ENCODE results near the gene HSF4.

HSF4 gene

DNA sequence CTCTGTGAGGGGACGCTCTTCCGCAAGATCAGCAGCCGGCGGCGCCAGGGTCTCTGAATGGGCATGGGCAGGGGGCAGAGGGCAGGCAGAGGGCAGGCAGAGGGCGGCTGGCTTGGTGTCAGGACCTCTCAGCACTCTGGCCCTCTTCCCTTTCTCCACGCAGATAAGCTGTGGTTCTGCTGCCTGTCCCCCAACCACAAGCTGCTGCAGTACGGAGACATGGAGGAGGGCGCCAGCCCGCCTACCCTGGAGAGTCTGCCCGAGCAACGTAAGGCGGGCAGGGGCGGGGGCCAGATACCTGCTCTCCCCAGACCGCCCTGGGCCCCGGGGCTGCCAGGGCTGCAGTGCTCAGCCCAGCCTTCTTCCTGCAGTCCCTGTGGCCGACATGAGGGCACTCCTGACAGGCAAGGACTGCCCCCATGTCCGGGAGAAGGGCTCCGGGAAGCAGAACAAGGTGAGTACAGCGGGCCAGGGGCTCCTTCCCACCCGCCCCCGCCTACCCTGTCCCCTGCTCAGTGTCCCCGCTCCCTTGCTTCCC lies 38.5 kb downstream of the HSF4 start:
- DNase-seq: no peak

- no peak for DNase-seq
These were observed 39.5 kb downstream of the HSF4 start for GRCh38 chr16:67204076-67204475.

DNA sequence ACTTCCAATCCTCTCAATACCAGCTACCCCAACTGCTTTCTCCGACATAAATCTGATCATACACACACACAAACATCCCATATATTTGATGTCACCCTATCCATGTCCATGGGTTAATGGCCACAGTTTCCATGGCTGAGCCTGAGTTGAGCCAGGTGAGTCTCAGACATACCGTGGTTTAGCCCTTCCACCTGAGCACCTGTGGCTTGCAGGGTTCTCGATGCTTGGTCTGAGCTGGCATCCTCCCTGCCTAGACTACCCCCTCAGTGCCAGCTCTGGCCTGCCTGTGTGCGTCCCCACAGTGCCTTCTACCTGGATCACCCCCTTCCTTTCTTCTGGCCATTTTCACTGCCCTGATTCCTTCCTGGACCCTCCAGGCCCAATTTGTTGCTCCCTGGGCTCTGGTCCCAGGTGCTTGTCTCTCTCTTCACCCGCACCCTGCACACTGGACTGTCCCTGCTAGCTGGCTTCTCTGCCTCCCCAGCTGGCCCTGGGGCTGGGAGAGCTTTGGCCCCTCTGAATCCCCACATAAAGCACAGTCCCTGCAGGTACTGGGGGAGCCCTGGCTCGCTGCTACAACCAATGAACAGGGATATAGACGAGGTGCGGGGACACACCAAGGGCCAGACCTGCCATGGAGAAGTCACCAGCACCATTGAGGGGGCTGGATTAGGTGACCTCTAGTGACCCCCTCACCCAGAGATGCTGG lies 41.7 kb downstream of the HSF4 start:
- no peak for DNase-seq

- DNase-seq: no peak
These were observed 42.3 kb downstream of the HSF4 start for GRCh38 chr16:67206838-67207248.

GRCh38 chr16:67207249-67208091 lies 42.9 kb downstream of the HSF4 start:
- DNase-seq: no peak

GRCh38 chr16:67208154-67208896 lies 43.8 kb downstream of the HSF4 start:
- no peak for DNase-seq

GRCh38 chr16:67209565-67209964 lies 45.0 kb downstream of the HSF4 start:
- DNase-seq: no peak

- no peak for DNase-seq
These were observed 45.8 kb downstream of the HSF4 start for GRCh38 chr16:67210069-67210937.

GRCh38 chr16:67211674-67212073 lies 47.1 kb downstream of the HSF4 start:
- no peak for DNase-seq

GRCh38 chr16:67212766-67213165 lies 48.2 kb downstream of the HSF4 start:
- no peak for DNase-seq

DNA sequence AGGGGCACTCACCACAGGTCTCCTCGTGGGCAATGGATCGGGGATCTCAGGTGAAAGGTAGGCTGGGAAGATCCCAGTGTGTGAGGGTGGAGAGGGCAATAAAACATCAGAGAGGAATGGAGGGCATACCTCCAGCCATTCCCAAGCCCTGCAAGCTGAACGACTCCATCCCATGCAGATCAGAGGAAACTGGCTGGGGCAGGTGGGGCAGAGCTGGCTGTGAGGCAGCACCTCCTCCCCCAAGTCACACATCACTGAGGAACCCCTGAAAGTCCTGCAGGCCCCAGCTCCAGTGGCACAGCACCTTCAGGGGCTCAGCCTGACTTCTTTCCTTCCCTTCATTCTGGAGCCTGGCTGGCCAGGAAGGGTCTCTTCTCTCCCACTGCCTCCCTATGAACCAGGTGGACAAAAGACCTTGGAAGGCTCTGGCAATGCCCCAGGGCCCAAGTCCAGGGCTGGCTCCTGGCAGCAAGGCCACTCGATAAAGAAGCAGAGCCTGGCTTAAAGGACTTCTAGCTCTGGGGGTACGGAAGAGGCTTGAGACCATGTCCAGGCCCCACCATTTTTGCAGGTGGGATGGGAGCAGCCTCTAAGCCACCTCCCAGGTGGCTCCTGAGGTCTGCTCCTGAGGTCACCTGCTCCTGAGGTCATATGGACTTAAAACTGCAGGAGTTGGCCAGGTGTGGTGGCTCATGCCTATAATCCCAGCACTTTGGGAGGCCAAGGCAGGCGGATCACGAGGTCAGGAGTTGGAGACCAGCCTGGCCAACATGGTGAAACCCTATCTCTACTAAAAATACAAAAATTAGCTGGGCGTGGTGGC lies 48.9 kb downstream of the HSF4 start:
- no peak for DNase-seq

GRCh38 chr16:67215706-67216105 lies 51.2 kb downstream of the HSF4 start:
- DNase-seq: no peak

- DNase-seq: no peak
These were observed 52.3 kb downstream of the HSF4 start for GRCh38 chr16:67216612-67217490.
